ENCODE results near the gene CAPRIN2.

CAPRIN2 gene

DNA sequence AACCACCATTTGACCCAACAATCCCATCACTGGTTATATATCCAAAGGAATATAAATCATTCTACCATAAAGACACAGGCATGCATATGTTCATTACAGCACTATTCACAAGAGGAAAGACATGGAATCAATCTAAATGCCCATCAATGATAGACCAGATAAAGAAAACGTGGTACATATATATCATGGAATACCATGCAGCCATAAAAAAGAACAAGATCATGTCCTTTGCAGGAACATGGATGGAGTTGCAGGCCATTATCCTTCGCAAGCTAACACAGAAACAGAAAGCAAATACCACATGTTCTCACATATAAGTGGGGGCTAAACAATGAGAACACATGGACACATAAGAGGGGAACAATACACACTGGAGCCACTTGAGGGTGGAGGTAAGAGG lies 15.7 kb downstream of the CAPRIN2 start:
- H3K4me3 ChIP-seq (replicated peaks in 1 of 2; ENCODE audit: low read depth in 2 of 2, low read length in 2 of 2) = no peak overlapping the region
- TF ChIP-seq, protein P1, sequence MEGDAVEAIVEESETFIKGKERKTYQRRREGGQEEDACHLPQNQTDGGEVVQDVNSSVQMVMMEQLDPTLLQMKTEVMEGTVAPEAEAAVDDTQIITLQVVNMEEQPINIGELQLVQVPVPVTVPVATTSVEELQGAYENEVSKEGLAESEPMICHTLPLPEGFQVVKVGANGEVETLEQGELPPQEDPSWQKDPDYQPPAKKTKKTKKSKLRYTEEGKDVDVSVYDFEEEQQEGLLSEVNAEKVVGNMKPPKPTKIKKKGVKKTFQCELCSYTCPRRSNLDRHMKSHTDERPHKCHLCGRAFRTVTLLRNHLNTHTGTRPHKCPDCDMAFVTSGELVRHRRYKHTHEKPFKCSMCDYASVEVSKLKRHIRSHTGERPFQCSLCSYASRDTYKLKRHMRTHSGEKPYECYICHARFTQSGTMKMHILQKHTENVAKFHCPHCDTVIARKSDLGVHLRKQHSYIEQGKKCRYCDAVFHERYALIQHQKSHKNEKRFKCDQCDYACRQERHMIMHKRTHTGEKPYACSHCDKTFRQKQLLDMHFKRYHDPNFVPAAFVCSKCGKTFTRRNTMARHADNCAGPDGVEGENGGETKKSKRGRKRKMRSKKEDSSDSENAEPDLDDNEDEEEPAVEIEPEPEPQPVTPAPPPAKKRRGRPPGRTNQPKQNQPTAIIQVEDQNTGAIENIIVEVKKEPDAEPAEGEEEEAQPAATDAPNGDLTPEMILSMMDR (IDR thresholded peaks at IDR 0.05; ENCODE audit: low read depth, low read length) = no peak
- no peak for DNase-seq (ENCODE audit: low read depth in 2 of 2)

DNA sequence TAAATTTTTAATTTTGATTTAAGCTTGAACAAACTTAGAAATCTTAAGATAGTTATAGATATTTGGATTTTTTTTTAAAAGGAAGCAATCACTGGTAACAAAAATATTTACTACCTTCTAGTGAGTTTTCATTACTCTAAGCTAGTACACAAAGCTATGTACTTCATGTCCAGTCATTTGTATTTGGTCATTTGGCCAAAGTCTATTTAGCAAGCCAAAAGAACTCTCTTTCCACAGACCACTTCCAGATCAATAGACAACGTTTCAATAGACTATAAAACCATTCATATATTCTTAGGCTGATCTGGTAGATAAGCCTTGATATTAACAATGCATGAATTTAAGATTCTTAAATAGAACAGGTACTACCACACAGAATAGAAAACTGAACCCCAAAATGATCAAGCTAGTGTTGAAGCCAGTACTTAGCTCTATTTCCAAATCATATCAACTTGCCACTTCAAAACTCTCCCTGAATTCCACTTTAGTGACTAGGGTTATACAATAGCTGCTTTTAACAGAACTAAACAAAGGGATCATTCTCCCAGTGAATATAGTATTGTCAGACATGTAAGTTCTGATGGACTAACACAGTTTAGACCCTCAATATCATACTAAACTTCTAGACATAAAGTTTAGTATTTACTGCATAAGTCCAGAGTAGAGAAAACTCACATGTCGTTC lies 21.7 kb downstream of the CAPRIN2 start:
- DNase-seq (ENCODE audit: low read depth in 2 of 2) = no peak

DNA sequence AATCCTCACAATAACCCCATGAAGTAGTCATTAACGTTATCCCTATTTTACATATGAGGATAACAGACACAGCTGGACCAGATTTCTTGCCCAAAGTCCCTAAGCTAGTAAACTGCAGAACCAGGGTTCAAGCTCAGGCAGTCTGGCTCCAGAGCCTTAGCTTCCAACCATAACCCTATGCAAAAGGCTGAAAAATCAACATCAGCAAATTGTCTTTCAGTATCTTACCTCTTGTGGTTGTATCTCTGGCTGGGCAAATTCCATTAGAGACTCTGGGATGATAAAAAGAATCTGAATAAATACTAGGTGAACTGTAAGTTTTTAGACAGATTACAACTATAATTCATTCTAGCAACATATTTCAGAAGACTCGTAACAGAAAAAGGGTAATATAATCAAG lies 24.7 kb downstream of the CAPRIN2 start:
- TF ChIP-seq, protein P1 (IDR thresholded peaks at IDR 0.05; ENCODE audit: low read depth, low read length) = no peak
- DNase-seq (ENCODE audit: low read depth in 2 of 2) = no peak
- H3K4me3 ChIP-seq (replicated peaks in 1 of 2; ENCODE audit: low read depth in 2 of 2, low read length in 2 of 2) = no peak overlapping the region

More for the DNA sequence above, 21.7 kb downstream of the CAPRIN2 start:
- TF ChIP-seq, protein P1 (IDR thresholded peaks at IDR 0.05; ENCODE audit: low read depth, low read length) = no peak
- no peak overlapping the region for H3K4me3 ChIP-seq (replicated peaks in 1 of 2; ENCODE audit: low read depth in 2 of 2, low read length in 2 of 2)

DNA sequence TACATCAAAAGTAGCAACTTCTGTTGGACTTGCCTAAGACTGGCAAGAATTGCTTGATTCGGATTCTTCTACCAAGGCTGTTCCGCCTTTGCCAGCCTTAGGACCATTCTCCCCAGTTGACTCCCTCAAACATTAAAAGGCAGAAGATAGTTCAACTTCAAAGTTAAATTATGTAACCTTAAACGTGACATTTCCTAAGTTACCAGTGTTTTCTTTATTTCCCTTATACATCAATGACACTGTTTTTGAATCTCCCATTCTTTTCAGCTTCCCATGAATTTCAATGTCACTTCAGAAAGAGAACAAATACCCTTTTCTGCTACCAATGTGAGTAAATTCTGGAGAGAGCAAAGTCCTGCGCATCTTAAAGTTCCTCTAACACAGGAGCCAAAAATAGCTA lies 25.2 kb downstream of the CAPRIN2 start:
- TF ChIP-seq, protein P1 (IDR thresholded peaks at IDR 0.05; ENCODE audit: low read depth, low read length) = no peak
- no peak for DNase-seq (ENCODE audit: low read depth in 2 of 2)
- H3K4me3 ChIP-seq (replicated peaks in 1 of 2; ENCODE audit: low read depth in 2 of 2, low read length in 2 of 2) = no peak overlapping the region

DNA sequence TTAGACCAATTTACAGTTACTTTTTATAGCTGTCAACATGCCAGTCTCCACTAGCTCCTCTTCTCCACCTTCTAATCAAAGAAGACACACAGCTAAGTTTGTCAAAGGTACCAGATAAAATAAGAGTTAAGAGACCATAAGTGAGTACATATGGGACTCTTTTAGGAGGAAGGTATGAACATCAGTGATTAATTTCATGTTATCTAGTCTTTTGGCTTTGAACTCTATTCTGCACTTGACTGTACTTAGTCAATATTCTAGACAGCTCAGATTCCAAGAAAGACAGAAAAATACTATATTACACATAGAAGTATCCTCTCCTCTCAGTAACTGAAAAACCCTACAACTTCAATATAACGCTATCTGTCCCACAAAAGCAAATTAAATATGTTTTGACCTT lies 28.1 kb downstream of the CAPRIN2 start:
- TF ChIP-seq, protein P1 (IDR thresholded peaks at IDR 0.05; ENCODE audit: low read depth, low read length) = no peak
- DNase-seq (ENCODE audit: low read depth in 2 of 2) = no peak
- no peak overlapping the region for H3K4me3 ChIP-seq (replicated peaks in 1 of 2; ENCODE audit: low read depth in 2 of 2, low read length in 2 of 2)

DNA sequence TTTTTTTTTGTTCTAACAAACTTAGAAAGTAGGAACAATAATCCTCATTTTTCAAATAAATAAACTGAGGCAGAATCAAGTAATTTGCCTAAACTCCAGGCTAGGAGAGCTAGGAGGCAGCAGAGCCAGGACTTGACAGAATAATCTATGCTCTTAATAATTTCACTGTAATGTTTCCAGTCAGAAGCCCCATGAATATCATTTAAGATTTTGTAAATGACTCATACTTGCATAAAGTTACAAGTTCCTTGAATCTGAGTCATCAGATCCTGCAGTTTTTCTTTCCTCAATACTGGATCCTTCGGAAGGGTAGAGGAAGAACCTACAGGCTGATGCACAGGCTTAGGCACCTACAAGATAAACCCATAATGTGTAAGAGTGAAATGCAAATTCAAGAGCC lies 29.0 kb downstream of the CAPRIN2 start:
- peak; percentile 80 to 81 for DNase-seq (ENCODE audit: low read depth in 2 of 2)
- H3K4me3 ChIP-seq (replicated peaks in 1 of 2; ENCODE audit: low read depth in 2 of 2, low read length in 2 of 2) = no peak overlapping the region
- TF ChIP-seq, protein P1 (IDR thresholded peaks at IDR 0.05; ENCODE audit: low read depth, low read length) = no peak

DNA sequence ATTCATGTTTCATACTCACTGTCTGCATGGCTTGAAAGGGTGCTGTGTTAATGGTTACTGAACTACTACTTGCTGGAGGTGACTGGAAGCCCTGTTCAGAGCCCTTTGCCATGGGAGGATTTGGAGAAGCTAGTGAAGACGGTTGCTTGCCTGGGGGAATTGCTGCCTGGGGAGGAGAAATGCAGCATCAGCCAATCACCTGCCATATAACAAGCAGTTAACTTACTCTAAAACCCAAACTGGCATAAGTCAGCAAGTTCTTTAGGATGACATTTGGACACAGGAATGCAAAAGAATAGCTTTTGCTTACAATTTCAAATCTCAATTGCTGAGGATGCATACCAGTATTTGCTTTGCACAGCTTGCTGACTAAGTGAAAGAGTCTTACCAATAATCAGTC lies 35.7 kb downstream of the CAPRIN2 start:
- DNase-seq (ENCODE audit: low read depth in 2 of 2) = peak; percentile 51 to 62

More for the DNA sequence above, 35.7 kb downstream of the CAPRIN2 start:
- TF ChIP-seq, protein P1 (IDR thresholded peaks at IDR 0.05; ENCODE audit: low read depth, low read length) = no peak
- H3K4me3 ChIP-seq (replicated peaks in 1 of 2; ENCODE audit: low read depth in 2 of 2, low read length in 2 of 2) = no peak overlapping the region
